IMR-90 (cell line): Measurements from ENCODE around the gene EFHD2. TPM values are rescaled to one million over a fixed set of nuclear protein-coding genes. Genes with fewer than 3 reads are reported as not detected.
"Not testable (repeated sequence)": the region's sequence is repeated elsewhere in the genome, so short reads cannot be mapped to it uniquely, and the experiment has no call there.

Source experiments
- ATAC-seq: fragments of 200-7000 bp; cut with Tn5 transposase; 2 replicates; pipeline ENCODE4 v1.9.1; 2020; ENCODE audit warnings: low read depth, mild to moderate bottlenecking, moderate library complexity
- BruUV-seq: library from RNA; stranded (reverse); fragments of 400-500 nt; replicated peaks from 2 replicates; lab custom pipeline; 2021; lab: Mats Ljungman, UMichigan
- CTCF ChIA-PET: fragments of 300-600 bp; formaldehyde crosslinking; extraction: SDS; loops from one replicate; lab custom pipeline; 2021; ENCODE audit warnings: antibody characterized with exemption; lab: Yijun Ruan, JAX
- POLR2A ChIA-PET: fragments of 300-600 bp; sonication (Branson Sonifier 250); formaldehyde crosslinking; loops from one replicate; lab custom pipeline; 2022; ENCODE audit warnings: antibody characterized with exemption; ENCODE audit not compliant: unreplicated experiment; lab: Charles Lee
- DNase-seq: peaks from one replicate; pipeline ENCODE4 v3.0.0; 2013
- H2AFZ ChIP-seq: replicated peaks from 2 replicates; pipeline ENCODE3; 2013; ENCODE audit warnings: low read length, mild to moderate bottlenecking; ENCODE audit not compliant: poor library complexity
- H2AK5ac ChIP-seq: 2 replicates; pipeline ENCODE4 v1.6.1; 2013; ENCODE audit warnings: low read depth, low read length, inconsistent platforms
- H2AK9ac ChIP-seq: replicated peaks from 2 replicates; pipeline ENCODE3; 2013; ENCODE audit warnings: mild to moderate bottlenecking, low read depth, low read length, moderate library complexity; ENCODE audit not compliant: poor library complexity
- H2BK120ac ChIP-seq: 2 replicates; pipeline ENCODE4 v1.6.1; 2013; ENCODE audit warnings: low read depth, low read length, inconsistent platforms
- H2BK15ac ChIP-seq: 3 replicates; pipeline ENCODE4 v1.6.1; 2013; ENCODE audit warnings: low read depth, low read length, inconsistent platforms
- H2BK20ac ChIP-seq: 2 replicates; pipeline ENCODE4 v1.6.1; 2013; ENCODE audit warnings: low read depth, mild to moderate bottlenecking, inconsistent platforms, low read length, moderate library complexity
- H2BK5ac ChIP-seq: 2 replicates; pipeline ENCODE4 v1.6.1; 2013; ENCODE audit warnings: mild to moderate bottlenecking, low read depth, low read length, inconsistent platforms; ENCODE audit not compliant: poor library complexity, severe bottlenecking
- H3K14ac ChIP-seq: replicated peaks from 2 replicates; pipeline ENCODE4 v1.6.1; 2013; ENCODE audit warnings: low read depth, low read length, inconsistent platforms
- H3K18ac ChIP-seq: 2 replicates; pipeline ENCODE4 v1.6.1; 2013; ENCODE audit warnings: low read depth, low read length, control low read depth
- H3K23ac ChIP-seq: 2 replicates; pipeline ENCODE4 v1.6.1; 2013; ENCODE audit warnings: low read depth, low read length, inconsistent platforms
- H3K27ac ChIP-seq: 2 replicates; pipeline ENCODE4 v1.5.1; 2013; ENCODE audit warnings: mild to moderate bottlenecking, control low read depth, low read length; ENCODE audit not compliant: insufficient read depth
- H3K27me3 ChIP-seq: 2 replicates; pipeline ENCODE4 v1.6.1; 2013; ENCODE audit warnings: low read length; ENCODE audit not compliant: control insufficient read depth, insufficient read depth
- H3K36me3 ChIP-seq: 2 replicates; pipeline ENCODE4 v1.6.1; 2013; ENCODE audit warnings: low read length, mixed read lengths; ENCODE audit not compliant: control insufficient read depth, insufficient read depth
- H3K4ac ChIP-seq: 2 replicates; pipeline ENCODE4 v1.6.1; 2013; ENCODE audit warnings: low read depth, low read length, inconsistent platforms
- H3K4me1 ChIP-seq: 2 replicates; pipeline ENCODE4 v1.6.1; 2013; ENCODE audit warnings: low read length, mixed read lengths; ENCODE audit not compliant: control insufficient read depth, insufficient read depth
- H3K4me2 ChIP-seq: 2 replicates; pipeline ENCODE4 v1.6.1; 2013; ENCODE audit warnings: low read depth, mild to moderate bottlenecking, control low read depth, low read length, moderate library complexity
- H3K4me3 ChIP-seq: 2 replicates; pipeline ENCODE4 v1.5.1; 2013; ENCODE audit warnings: low read depth, mild to moderate bottlenecking, control low read depth, low read length, moderate library complexity; ENCODE audit not compliant: insufficient read depth
- H3K56ac ChIP-seq: 2 replicates; pipeline ENCODE4 v1.6.1; 2013; ENCODE audit warnings: low read length, inconsistent platforms; ENCODE audit not compliant: insufficient read depth; ENCODE audit errors: extremely low read depth
- H3K79me1 ChIP-seq, 2 experiments: 2 replicates each; pipeline ENCODE4 v1.6.1; 2013; ENCODE audit warnings: low read length in 2 of 2, inconsistent platforms in 1 of 2, low read depth in 1 of 2
- H3K9ac ChIP-seq: 2 replicates; pipeline ENCODE4 v1.6.1; 2013; ENCODE audit warnings: low read depth, low read length, control low read depth
- H3K9me1 ChIP-seq: 2 replicates; pipeline ENCODE4 v1.6.1; 2013; ENCODE audit warnings: low read length, inconsistent platforms; ENCODE audit not compliant: insufficient read depth
- H3K9me3 ChIP-seq: 2 replicates; pipeline ENCODE4 v1.6.1; 2013; ENCODE audit warnings: low read length; ENCODE audit not compliant: control insufficient read depth, insufficient read depth
- H4K20me1 ChIP-seq: 2 replicates; pipeline ENCODE4 v1.6.1; 2013; ENCODE audit warnings: low read length, inconsistent platforms; ENCODE audit not compliant: insufficient read depth
- H4K5ac ChIP-seq: 2 replicates; pipeline ENCODE4 v1.6.1; 2013; ENCODE audit warnings: mild to moderate bottlenecking, low read depth, low read length, control low read depth
- H4K8ac ChIP-seq, 2 experiments: 2 replicates each; pipeline ENCODE4 v1.6.1; 2013; ENCODE audit warnings: low read depth in 2 of 2, low read length in 2 of 2, control low read depth in 1 of 2, inconsistent platforms in 1 of 2
- H4K91ac ChIP-seq: 2 replicates; pipeline ENCODE4 v1.6.1; 2013; ENCODE audit warnings: low read depth, low read length, inconsistent platforms; ENCODE audit not compliant: insufficient read depth
- WGBS, 2 experiments: methylation state at CpG; one replicate each; pipeline versions ENCODE4 v1.1.5 to v1.1.7; 2013; ENCODE audit warnings: missing lambda C conversion rate in 2 of 2; ENCODE audit not compliant: insufficient read length in 1 of 2; ENCODE audit errors: extremely low coverage in 2 of 2; 5-methylcytosine and 5-hydroxymethylcytosine counted together
- dilution Hi-C: fragments of 300-500 bp; cut with HindIII; formaldehyde crosslinking; loops from one replicate; pipeline ENCODE4 v1.14.3; 2018; ENCODE audit warnings: low sequenced_read_pairs; ENCODE audit not compliant: unreplicated experiment
- in situ Hi-C: fragments of 300-500 bp; cut with MboI; formaldehyde crosslinking; loops from 3 replicates; pipeline ENCODE4 v1.14.3; 2019; ENCODE audit warnings: low sequenced_read_pairs, inconsistent platforms, mixed read lengths
- intact Hi-C: fragments of 100-400 bp; cut with micrococcal nuclease; formaldehyde crosslinking; loops from 2 replicates; pipeline ENCODE4 v1.10.0; 2022
- polyA plus RNA-seq, 3 experiments: library from polyadenylated mRNA; depleted of rRNA; stranded (reverse); fragments of >200 nt; gene quantifications; 2 replicates each; pipeline ENCODE4 v1.2.3, GENCODE V29; 2012; ENCODE audit warnings: low replicate concordance in 1 of 3
- total RNA-seq: library from RNA; depleted of rRNA; stranded (reverse); fragments of >200 nt; gene quantifications from 2 replicates; pipeline ENCODE4 v1.2.3, GENCODE V29; 2012

EFHD2 gene
- total and polyA plus RNA-seq, 2 of the 4 experiments (the other 2 are of a cell fraction): 22.6 to 58.9 TPM

DNA sequence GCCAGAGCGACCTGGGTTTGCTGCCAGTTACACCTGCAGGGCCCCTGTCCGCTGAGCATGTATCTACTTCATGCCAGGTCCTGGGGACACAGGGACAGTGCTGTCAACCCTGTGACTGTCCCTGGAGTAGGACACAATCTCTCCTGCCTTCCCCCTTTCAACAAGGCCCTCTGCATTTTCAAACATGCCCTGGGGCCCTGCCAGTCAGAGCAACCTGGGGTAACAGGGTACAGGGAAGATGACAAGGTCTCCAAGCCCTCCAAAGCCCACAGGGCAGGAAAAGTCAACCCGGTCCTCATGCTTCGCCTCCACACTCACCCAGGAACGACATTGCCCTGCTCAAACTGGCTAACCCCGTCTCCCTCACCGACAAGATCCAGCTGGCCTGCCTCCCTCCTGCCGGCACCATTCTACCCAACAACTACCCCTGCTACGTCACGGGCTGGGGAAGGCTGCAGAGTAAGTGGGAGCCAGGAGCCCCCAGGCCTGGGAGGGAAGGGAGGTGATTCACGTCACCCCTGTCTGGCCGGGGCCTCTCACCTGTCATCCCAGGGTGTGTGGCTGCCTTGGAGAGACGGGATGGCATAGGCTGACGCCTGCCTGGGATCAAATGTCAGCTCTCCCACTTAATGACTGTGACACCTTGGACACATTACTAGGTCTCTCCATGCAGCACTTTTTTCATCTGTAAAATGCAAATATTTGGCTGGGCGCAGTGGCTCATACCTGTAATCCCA is 53.5 kb downstream of the EFHD2 start:
- H3K79me1 ChIP-seq, H3K4me1 ChIP-seq, H2AFZ ChIP-seq, H3K4ac ChIP-seq, H2BK15ac ChIP-seq, H3K4me3 ChIP-seq, H3K36me3 ChIP-seq, H2BK20ac ChIP-seq, H4K20me1 ChIP-seq, H2BK120ac ChIP-seq, H3K9me1 ChIP-seq, intact Hi-C loops, H3K27me3 ChIP-seq, in situ Hi-C loops, H2AK9ac ChIP-seq, H3K23ac ChIP-seq, H3K9ac ChIP-seq, H3K9me3 ChIP-seq, H4K8ac ChIP-seq, H3K4me2 ChIP-seq, CTCF ChIA-PET, POLR2A ChIA-PET, H3K18ac ChIP-seq, H4K91ac ChIP-seq, H2BK5ac ChIP-seq, BruUV-seq, H3K27ac ChIP-seq, H3K14ac ChIP-seq, H4K5ac ChIP-seq, H2AK5ac ChIP-seq, H3K56ac ChIP-seq, DNase-seq, ATAC-seq, dilution Hi-C loops: not testable (repeated sequence)
- WGBS, 2 experiments: 63% methylated on average over 3 of the region's 15 CpGs; no CpG with 5 or more reads in 1 of the 2 experiments

- H3K23ac ChIP-seq, H4K91ac ChIP-seq, H2AK5ac ChIP-seq, H3K36me3 ChIP-seq, ATAC-seq, H2BK15ac ChIP-seq, H3K79me1 ChIP-seq, H2BK120ac ChIP-seq, H3K4me1 ChIP-seq, H3K18ac ChIP-seq, CTCF ChIA-PET, H4K20me1 ChIP-seq, H3K27me3 ChIP-seq, H3K27ac ChIP-seq, POLR2A ChIA-PET, dilution Hi-C loops, H3K9ac ChIP-seq, in situ Hi-C loops, H4K5ac ChIP-seq, H4K8ac ChIP-seq, DNase-seq, intact Hi-C loops, H2AK9ac ChIP-seq, BruUV-seq, H3K4me2 ChIP-seq, H3K9me1 ChIP-seq, H3K14ac ChIP-seq, H3K4ac ChIP-seq, H2AFZ ChIP-seq, H3K4me3 ChIP-seq, H3K56ac ChIP-seq, H2BK20ac ChIP-seq, H2BK5ac ChIP-seq, H3K9me3 ChIP-seq: not testable (repeated sequence)
- WGBS, 2 experiments: no CpG with 5 or more reads among the region's 5 CpGs
Measured at GRCh38 chr1:15463926-15464322, 54.2 kb downstream of the EFHD2 start.
